ENCODE results near the gene NEK6.

DNA sequence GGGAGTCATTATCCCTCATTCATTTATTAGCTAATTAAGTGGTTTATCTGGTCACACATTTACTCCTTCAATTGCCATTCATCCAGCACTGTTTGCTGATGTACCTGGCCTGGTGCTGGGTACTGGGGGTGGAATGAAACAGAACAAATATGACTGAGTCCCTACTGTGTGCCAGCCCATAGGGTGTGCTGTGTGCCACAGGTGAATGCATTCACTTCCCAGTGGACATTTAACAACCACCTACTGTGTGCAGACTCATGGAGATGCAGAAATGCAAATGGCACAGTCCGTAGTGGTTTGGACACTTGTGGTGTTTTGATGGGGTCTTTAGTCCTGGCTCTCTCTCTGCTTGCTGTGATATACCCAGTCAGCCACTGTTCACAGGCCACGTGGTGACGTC, 10.5 kb downstream of the NEK6 start:
- TF ChIP-seq, protein P1, sequence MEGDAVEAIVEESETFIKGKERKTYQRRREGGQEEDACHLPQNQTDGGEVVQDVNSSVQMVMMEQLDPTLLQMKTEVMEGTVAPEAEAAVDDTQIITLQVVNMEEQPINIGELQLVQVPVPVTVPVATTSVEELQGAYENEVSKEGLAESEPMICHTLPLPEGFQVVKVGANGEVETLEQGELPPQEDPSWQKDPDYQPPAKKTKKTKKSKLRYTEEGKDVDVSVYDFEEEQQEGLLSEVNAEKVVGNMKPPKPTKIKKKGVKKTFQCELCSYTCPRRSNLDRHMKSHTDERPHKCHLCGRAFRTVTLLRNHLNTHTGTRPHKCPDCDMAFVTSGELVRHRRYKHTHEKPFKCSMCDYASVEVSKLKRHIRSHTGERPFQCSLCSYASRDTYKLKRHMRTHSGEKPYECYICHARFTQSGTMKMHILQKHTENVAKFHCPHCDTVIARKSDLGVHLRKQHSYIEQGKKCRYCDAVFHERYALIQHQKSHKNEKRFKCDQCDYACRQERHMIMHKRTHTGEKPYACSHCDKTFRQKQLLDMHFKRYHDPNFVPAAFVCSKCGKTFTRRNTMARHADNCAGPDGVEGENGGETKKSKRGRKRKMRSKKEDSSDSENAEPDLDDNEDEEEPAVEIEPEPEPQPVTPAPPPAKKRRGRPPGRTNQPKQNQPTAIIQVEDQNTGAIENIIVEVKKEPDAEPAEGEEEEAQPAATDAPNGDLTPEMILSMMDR (IDR thresholded peaks at IDR 0.05), result no peak
- TF ChIP-seq POLR2A (IDR thresholded peaks at IDR 0.05), result no peak

All from testis (tissue), 2 donors.